GF-D8 (cell line): ENCODE data around the gene CTR9.

Experiments used
- DNase-seq: peaks from one replicate; lab custom pipeline; 2025; lab: John Stamatoyannopoulos, UW

CTR9 gene

DNA sequence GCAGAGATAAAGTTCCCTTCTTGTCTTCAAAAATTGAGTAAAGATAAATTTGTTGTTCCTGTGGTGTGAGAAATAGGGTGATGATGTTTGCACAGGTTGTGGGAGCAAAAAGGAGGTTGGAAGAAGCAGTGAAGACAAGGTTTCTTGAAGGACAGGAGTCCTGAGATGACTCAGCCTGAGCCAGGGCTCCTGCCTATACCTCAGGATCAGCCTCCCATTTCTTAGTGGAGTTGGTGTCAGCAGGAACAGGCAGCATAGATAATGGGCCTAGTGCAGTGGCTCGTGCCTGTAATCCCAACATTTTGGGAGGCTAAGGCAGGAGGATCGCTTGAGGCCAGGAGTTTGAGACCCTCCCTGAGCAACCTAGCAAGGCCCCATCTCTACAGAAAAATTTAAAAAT, 29.0 kb downstream of the CTR9 start:
- DNase-seq = no peak

GRCh38 chr11:10784232-10785145, 33.4 kb downstream of the CTR9 start:
- no peak for DNase-seq

GRCh38 chr11:10785146-10785474, 34.1 kb downstream of the CTR9 start:
- no peak for DNase-seq

GRCh38 chr11:10786451-10786850, 35.4 kb downstream of the CTR9 start:
- DNase-seq = no peak

DNA sequence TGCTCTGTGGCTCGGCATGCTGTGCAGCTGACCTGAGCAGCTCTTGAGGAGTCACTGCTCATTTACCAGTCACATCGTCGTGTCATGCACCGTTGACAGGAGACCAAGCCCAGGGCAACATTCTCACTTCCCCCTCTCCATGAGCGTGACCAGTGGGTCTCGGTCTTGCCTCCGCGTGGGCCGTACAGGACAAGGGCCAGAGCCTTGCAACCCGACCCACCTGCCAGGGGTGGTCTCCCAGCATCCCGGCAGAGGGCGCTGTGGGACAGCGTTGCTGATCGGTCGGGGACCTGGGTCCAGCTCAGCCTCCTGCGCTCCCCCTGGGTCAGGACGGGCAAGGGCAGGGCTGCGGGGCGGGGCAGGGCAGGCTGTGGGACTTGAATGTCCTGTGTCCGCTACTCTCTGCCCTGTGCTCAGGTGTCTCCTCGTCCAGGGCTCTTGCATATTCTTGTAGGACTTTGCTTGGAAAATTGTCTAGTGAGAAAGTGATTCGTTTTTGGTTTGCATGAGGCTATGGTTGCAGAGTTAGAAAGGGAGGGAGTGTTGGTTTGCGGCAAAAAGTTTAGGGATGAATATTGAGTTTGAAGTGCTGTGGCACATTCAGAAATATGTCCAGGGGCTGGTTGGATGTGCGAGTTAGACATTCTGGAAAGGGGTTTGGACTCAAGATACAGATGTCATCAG, 41.5 kb downstream of the CTR9 start:
- DNase-seq = no peak

DNA sequence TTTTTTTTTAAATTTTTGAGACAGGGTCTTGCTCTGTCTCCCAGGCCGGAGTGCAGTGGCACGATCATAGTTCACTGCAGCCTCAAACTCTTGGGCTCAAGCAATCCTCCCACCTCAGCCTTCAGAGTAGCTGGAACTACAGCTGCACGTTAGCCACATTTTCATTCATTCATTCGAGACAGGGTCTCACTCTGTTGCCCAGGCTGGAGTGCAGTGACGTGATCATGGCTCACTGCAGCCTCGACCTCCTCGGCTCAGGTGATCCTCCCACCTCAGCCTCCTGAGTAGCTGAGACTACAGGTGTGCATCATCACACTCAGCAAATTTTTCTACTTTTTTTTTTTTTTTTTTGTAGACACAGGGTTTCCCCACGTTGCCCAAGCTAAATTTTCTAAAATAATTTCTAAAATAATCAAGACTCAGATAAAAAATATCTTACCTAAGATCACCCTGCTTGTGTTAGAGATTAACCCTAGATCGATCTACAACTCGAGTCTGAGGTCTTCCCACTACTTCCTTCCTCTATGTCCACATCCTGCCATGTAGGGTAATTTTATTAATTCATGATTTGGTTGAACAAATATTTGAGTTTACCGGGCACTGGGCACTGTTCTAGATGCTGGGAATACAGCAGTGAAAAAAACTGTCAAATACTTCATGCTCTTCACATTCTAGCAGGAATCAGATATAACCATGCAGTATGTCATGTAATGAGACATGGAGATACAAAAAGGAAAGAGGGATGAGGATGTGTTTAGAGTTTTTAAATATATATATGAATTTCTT, 42.6 kb downstream of the CTR9 start:
- DNase-seq = no peak

DNA sequence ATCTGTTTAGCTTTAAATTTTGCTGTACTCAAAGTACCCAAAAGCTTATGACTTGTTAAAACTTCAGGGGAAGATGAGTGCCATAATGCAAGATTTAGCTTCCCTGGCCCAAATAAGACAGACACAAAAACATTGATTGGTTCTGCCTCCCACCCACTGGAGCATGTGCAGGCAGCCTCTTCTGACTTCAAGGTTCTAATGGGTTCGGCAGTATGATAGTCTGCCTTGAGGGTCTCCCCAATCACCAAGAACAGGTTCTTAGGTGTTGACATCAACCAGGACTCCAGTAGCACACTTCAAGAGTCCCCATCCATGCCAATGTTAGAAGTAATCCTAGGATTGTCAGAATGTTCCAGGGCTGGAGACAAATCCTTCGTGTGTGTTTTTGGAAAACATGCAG, 45.1 kb downstream of the CTR9 start:
- DNase-seq = no peak

DNA sequence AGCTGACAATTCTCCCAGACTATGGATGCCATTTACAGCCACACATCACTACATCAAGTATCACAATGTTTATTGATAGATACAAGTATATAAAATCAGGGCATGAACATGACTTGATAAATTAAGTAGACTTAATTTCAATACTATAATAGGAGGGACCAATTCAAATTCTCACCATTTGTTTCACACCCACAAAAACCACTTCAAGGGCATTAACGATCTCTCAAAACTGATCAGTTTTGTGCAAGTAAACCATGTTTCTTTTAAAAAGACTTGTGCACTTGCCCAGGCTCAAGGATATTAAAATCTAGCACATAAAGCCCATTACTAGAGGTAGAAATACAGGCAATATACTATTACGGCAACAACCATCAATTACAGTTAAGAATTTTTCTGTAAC, 46.0 kb downstream of the CTR9 start:
- no peak for DNase-seq

DNA sequence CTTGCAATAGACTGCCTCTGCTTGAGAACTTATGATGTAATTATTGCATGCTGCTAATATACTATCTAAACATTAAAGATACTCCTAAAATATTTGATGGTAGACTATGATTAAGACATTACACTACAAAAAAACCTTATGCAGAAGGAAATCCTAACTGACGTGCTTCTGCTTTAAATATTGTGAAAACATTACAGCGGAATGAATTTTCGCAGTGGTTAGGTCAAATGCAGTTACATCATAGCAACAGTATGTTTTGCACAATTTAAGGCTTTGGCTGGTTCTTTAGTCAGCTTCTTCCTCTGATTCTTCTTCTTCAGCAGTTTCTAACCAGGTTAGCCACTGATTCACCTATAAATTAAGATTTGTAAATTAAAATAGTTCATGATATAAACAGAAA, 46.5 kb downstream of the CTR9 start:
- DNase-seq = peak; percentile 37

GRCh38 chr11:10798330-10798928, 47.4 kb downstream of the CTR9 start:
- no peak for DNase-seq

- no peak for DNase-seq
These were observed 49.2 kb downstream of the CTR9 start for GRCh38 chr11:10800292-10800691.

GRCh38 chr11:10803676-10804075, 52.6 kb downstream of the CTR9 start:
- DNase-seq = no peak

GRCh38 chr11:10805741-10806140, 54.7 kb downstream of the CTR9 start:
- no peak for DNase-seq

DNA sequence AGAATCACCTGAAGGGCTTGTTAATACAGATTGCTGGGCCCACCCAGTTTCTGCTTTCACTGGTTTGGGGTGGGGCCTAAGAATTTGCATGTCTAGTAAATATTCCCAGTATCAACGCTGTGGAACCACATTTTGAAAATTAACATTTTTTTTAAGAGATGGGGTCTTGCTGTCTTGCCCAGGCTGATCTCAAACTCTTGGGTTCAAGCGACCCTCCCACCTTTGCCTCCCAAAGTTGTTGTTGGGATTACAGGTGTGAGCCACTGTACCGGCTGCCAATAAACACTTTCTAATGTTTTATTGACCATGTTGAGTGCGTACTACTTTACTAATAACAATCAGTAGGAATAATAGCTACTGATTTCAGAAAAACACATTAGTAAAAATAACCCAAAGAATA, 55.2 kb downstream of the CTR9 start:
- DNase-seq = no peak

DNA sequence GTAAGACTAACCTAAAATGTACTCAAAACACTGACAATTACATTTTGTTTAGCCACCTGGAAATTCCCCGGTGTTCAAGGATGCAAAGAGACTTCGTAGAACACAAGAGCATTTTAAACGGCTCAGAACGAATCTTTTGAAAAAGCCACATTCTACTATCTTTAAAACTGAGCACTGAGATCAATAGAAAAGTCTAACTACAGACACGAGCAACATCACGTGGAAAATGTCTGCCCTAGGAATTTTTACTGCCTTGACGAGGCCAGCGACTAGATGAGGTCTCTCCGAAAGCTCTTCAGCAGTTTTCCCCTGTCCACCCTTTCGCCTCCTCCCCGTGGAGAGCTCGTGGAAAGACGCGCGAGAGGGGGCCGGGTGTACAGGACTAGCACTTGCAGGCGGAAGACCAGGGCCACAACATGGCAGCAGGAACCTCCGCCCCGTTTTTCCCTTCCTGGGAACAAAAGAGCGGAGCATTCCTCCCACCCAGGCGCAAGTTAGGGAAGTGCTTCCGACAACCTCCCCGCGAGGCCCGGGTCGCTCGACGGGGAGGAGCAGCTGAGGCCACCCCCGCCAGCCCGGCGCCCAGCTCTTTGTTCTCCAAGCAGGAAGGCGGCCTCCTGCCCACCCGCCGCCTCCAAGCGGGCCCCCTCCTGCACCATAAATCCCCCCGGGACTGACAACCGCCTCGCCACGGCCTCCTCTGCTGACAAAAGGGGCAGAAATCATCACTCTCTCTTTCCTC, 56.6 kb downstream of the CTR9 start:
- no peak for DNase-seq

DNA sequence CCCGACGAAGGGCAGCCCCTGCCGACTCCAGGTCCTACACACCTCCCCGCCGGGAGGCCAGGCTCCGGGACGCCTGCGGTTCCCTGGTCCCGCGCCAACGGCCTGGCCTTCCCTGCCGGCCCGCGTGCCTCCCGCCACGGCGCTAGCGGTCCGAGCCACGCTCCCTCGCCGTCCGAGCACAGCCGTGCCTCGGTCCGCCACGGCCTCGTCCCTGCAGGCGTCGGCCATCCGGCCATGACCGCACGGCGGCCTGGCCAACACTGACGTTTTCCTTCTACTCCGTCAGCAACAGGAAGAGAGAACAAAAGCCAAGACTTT, 57.1 kb downstream of the CTR9 start:
- no peak for DNase-seq

DNA sequence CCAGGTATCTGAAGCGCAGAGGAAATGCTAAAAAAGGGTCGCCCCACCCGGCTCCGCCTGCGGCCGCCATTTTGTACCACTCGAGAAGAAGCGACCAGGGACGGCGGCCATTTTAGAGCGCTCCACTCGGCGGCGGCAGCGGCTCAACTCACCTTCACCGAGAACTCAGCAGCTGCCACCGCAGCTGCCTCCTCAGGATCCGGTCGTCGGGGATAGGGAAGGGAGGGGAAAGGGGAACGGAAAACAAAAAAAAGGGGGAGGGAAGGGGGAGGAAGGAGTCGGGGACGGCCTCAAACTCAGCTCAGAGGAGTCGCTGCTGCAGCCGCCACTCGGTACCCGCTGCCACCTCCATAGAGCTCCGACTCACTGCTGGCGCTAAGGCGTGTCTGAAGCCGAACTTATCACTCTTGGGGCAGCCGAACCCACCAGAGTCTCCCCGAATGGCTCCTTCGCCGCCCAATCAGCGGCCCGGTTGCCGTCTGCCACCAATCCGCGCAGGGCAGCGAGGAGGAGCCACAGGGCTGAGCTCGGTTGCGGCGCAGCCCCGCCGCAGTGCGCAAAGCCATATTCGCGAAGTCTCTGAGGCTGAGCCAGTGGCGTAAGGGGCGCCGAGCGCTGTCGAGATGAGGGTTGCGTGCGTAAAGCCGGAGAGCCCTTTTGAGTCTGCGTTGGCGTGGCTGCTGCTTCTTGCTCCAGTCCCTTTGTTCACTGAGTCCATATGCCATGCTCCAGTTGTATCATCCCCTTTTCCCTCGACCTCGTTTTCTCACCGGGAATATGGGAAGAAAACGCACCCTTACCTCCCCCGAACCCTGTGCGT, 57.7 kb downstream of the CTR9 start, which contains the start of gene EIF4G2:
Gene EIF4G2 (minus strand): TSS at position 374 of the 820 bp plus-strand sequence.
- peak; percentile 75 for DNase-seq

GRCh38 chr11:10809373-10810160, 58.5 kb downstream of the CTR9 start:
- DNase-seq = no peak

DNA sequence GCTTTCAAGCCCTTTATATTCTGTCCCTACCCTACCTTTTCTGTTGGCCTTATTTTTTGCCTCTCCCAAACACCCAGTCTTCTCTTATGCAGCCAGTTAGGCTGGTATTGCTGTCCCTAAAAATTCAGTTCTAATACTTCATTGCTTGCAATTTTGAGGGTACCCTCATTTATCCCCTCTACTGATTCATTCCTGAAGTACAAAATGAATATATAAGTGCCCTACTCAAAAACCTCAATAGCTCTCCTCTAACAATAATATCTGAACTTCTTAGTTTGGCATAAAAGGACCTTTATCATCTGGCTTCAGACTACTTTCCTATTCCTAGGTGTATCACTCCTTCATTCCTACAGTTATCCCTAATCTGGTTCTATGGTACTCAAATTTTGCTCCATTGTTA, 62.9 kb downstream of the CTR9 start:
- DNase-seq = no peak

DNA sequence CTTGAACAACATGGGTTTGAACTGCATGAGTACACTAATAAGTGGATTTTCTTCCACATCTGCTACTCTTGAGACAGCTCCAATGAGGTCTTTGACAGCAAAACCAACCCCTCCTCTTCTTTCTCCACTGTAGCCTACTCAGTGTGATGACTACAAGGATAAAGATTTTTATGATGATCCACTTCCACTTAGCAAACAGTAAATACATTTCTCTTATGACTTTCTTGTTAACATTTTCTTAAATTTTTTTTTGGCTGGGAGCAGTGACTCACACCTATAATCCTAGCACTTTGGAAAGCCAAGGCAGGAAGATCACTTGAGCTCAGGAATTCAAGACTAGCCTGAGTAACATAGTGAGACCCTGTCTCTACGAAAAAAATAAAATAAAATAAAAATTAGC, 67.5 kb downstream of the CTR9 start:
- no peak for DNase-seq
